Suprapubic skin (tissue), 4 donors: Measurements from ENCODE around the gene HACD4.

Source experiments
- EP300 ChIP-seq: sonication (generic); formaldehyde crosslinking; IDR thresholded peaks from one replicate; pipeline ENCODE4 v1.6.1; 2017; ENCODE audit warnings: antibody characterized with exemption
- POLR2A ChIP-seq, 2 donors: fragments of 450-650 bp; IDR thresholded peaks; one replicate each; pipeline ENCODE4 v1.6.1; 2017; ENCODE audit warnings: antibody characterized with exemption in 2 of 2, mild to moderate bottlenecking in 2 of 2, moderate library complexity in 2 of 2
- POLR2AphosphoS5 ChIP-seq, 3 donors: sonication (generic); formaldehyde crosslinking; IDR thresholded peaks; one replicate each; pipeline ENCODE4 v1.6.1; 2017; ENCODE audit warnings: antibody characterized with exemption in 3 of 3

DNA sequence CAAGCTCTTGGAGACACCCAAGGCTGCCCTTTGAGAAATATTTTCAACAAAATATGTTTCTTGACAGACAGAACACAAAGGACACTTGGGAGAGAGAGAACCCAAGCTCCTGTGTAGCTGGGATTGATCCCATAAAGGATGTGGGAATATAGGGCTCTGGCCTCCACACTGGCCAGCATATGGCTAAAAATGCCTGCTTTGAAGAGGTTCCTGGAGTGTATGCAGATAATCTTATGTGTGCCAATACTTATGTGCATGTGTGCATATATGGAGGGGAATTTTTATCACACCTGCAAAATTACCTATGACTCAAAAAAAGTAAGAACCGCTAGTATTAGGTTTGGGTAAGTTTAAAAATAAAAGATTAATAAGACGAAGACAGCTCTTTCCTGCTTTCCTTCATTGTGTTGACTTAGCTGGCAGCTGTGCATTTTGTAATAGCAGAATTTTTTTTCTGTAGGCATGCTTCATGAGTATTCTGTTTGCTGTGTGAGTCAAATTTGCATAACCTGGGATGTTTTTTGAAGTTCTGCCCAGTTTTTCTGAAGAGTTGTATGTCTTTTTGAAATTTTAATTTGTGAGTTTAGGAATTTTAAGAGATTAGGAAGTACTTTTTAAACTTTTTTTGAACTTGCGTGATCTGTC, 42.6 kb downstream of the HACD4 start:
- TF ChIP-seq EP300 (no peak), POLR2AphosphoS5 (IDR thresholded peaks at IDR 0.05) (no peak), POLR2A (IDR thresholded peaks at IDR 0.05) (no peak)
